HG02938 (cell line): ENCODE results near the gene DERL3.

Experiments used
- ATAC-seq: cut with Tn5 transposase; IDR thresholded peaks from one replicate; pipeline ENCODE4 v1.9.1; 2021; ENCODE audit warnings: mild to moderate bottlenecking, moderate library complexity; ENCODE audit not compliant: unreplicated experiment

Gene DERL3

DNA sequence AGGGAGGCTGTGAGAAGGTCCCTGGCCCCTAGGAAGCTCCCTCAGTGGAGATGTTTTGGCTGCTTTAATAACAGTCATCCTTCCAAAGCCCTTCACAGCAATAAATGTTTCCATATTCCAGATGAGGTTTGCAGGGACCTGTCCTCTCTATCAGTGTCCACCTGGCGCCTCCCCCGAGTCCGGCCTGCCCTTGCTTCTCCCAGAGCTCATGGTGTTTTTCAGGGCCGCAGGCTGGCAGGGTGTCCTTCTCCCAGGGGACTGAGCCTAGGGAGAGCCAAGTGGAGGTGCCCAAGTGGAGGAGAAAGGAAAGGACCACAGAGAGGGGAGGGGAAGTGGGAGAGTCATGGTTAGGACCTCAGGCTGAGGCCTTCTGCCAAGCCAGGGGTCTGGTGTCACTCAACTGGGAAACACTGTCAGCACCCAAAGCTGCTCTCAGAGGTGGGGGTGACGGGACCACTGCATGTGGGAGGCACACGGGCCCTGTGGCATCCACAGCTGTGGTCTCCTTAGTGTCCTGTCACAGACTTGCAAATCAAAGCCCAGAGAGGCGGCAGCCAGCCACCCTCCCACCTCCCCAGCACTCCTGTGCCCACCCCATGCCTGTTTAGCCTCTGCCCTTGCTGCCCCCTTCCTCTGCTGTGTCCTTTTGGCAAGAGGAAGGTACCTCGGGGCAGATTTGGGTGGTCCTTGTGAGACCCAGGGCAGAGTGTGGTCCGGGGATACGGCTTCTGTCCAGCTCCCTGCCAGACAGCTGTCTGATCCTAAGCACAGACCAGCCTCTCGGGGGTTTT is 6.4 kb downstream of the DERL3 start:
- ATAC-seq = no peak

DNA sequence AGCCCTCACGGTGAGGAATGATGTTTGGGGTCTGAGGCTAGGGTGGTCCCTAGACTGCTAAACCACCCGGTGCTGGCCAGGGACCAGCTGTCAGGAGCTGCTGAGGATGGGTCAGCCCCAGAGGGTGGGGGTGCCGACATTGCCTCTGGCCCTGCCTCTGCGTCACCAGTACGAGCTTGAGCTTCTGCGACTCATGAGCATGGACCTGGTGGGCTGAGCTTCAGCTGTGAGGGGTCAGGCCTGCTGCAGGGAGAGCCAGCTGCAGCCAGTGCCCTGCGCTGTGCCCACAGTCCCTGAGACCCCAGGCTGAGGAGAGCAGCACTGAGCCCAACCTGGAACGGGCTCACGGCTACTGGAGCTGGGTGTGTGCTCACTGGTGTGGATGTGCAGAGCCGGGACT is 7.0 kb downstream of the DERL3 start:
- ATAC-seq = no peak

GRCh38 chr22:23831261-23831660 is 7.5 kb downstream of the DERL3 start:
- ATAC-seq = no peak

DNA sequence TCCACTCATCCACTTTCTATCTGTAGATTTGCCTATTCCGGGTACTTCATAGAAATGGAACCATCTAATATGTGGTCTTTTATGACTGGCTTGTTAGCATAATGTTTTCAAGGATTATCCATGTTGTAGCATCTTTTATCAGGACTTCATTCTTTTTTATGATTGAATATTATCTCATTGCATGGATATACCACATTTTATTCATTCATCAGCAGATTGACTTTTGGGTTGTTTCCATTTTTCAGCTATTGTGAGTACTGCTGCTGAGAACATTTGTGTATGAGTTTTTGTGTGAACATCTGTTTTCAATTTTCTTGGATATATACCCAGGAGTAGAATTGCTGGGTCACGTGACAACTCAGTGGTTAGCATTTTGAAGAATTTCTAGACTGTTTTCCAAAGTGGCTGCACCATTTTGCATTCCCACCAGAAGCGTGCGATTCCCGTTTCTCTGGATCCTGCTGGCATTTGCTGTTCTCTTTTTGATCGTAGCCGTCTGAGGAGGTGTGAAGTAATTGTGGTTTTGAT is 8.9 kb downstream of the DERL3 start:
- ATAC-seq = no peak

DNA sequence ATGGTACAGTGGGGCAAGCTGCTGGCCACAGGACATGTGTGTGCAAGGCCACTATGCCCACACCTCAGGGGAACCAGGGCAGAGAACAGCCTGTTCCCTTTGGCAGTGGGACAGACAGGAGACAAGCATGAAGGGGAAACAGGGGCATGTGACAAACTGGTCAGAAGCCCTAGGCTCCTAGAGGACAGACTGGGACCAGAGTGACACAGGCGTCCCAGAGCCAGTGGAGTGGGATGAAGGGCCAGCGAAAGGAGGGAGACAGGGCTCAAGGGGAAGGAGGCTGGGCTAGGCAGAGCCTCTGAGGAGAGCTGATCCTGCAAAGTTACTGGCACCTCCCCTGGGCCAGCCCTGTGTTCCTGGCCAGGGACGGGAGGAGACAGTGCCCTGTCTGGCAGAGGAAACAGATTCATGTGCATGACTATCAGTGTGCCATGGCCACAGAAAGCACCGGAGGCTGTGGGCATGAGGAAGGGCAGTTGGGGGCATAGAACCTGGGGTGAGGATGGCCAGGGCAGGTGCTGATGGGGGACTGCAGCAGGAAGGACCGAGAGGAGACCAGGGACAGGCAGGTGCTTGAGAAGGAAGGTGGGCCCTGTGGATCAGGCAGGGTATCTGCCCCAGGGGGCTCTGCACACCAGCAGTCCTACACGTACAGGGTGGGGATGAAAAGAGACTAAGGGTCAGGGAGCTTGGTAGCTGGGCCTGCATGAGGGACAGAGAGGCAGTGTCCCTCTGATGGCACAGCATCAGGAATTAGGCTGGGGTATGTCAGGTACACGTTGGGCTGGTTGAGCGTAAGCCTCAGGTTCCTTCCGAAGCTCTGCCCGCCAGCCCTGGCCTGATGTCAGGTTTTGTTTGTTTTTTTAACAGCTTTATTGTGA is 9.8 kb downstream of the DERL3 start:
- no peak for ATAC-seq

DNA sequence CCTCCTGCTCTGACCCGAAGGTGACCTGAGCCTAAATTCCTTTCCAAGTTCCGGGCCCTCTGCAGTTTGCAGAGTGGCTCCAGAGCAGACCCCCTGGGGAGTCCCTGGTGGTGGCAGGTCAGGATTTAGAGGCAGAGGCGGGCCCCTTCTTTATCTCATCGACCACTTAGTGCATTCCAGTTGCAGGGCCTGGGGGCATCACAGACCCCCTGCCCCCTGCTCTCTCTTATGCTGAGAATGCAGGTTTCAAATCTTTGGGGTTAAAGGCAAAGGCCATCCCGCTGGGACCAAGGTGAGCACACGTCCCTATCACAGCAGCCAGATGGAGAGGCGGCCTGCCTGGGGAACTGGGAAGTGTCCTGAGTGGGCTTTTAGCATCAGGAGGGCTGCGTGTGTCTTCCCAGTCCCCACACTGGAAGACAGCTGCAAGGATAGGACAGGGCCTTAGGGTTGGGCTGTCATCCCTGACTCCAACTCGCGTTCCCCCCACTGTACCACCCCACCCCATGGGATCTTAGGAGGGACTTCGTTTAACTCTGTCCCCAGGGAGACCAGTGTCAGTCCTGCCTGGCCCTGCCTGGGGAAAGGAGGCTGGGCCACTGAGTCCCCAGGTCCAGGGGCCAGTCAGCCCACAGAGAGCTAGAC is 11.3 kb downstream of the DERL3 start:
- ATAC-seq = no peak

- no peak for ATAC-seq
These were observed 12.1 kb downstream of the DERL3 start for GRCh38 chr22:23826510-23827350.

DNA sequence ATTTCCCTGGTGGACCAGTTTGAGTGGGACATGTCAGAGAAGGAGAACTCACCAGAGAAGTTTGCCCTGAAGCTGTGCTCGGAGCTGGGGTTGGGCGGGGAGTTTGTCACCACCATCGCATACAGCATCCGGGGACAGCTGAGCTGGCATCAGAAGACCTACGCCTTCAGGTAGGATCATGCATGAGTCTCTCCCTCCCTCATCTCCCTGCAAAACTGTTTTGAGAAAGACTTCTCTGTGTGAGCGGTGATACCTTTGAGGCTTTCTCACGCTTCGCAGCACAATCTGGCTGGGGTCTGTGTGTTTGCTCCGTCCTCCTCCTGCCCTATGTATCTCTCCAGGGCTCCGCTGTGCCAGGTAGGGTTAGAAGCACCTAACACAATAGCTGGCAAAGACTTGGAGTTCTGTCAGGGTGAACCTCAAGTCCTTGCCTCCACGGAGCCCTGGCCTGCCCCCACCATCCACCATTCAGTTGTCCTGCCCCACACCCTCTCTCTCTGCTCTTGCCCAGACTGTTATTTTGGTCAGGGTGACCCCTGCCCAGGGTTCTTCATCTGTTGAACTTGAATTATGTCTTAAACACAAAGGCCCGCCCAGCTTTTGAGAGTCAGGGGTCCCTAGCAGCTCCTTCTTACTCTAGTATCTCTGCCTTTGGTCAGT is 13.4 kb downstream of the DERL3 start:
- ATAC-seq = no peak

- no peak for ATAC-seq
These were observed 14.1 kb downstream of the DERL3 start for GRCh38 chr22:23824476-23825245.

DNA sequence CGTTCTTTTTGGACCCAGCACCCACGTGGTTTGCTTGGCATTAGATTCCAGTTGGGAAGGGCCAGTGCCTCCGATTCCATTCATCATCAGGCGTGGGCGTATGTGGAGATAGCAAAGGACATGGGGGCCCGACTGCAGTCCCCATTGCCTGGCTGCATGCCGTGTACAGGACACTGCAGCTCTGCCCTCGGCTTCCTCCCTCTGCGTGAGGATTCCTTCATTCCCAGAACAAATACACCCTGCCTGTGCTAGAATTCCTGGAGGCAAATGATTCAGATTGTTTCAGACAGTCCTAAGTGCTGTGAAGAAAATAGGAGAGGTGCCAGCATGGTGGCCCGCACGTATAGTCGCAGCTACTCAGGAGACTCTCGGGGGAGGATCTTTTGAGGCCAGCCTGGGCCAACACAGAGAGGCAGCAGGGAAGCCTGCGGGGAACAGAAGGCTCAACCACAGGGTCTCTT is 15.4 kb downstream of the DERL3 start:
- no peak for ATAC-seq

DNA sequence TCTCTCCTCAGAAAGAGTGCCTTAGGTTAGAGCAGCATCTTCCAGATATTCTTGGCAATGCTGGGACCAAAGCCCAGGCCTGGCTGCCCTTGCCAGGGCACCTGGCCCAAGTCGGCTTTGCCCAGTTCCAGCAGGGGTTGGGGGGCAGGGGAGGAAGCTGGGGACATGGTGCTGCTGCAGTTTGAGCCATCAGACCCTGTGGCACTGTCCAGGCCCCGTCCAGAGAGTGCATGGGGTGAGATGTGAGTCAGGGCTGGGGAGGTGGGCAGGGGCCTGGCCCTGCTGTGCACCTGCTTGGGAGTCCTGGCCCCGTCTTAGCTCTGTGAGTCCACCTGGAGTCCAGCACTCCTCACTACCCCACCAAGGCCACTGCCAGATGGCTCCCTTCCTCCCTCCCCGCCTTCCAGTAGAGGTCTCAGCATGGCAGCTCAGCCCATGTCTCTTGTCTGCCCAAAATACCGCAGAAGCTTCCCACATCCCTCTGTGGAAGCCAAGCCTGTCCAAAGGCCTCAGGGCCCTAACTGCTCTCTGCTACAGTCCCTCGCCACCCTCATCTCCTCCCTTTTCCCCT is 16.6 kb downstream of the DERL3 start:
- ATAC-seq = no peak

DNA sequence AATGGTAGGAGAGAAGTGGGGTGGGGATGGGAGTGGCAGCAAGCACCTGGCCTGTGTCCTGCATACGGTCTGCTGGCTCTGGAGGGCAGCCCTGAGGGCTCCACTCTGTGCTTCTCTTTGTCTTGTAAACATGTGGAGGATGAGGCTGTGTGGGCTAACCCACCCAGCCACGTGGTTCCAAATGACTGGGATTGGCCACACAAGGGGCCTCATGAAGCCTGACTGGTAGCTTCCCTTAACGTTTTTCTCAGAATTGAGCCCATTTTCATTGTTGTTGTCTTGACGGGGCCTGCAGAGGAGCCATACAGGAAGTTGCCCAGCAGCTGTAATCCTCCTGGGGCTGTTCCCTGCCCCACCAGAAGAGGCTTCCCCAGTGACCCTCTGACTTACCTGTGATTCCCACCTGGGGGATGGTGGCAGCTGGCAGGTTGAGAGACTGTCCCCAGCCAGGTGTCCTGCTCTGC is 18.0 kb downstream of the DERL3 start:
- ATAC-seq = no peak

- no peak for ATAC-seq
These were observed 20.3 kb downstream of the DERL3 start for GRCh38 chr22:23818541-23818940.

- no peak for ATAC-seq
These were observed 21.7 kb downstream of the DERL3 start for GRCh38 chr22:23817146-23817545.

- no peak for ATAC-seq
These were observed 22.4 kb downstream of the DERL3 start for GRCh38 chr22:23816156-23816976.

DNA sequence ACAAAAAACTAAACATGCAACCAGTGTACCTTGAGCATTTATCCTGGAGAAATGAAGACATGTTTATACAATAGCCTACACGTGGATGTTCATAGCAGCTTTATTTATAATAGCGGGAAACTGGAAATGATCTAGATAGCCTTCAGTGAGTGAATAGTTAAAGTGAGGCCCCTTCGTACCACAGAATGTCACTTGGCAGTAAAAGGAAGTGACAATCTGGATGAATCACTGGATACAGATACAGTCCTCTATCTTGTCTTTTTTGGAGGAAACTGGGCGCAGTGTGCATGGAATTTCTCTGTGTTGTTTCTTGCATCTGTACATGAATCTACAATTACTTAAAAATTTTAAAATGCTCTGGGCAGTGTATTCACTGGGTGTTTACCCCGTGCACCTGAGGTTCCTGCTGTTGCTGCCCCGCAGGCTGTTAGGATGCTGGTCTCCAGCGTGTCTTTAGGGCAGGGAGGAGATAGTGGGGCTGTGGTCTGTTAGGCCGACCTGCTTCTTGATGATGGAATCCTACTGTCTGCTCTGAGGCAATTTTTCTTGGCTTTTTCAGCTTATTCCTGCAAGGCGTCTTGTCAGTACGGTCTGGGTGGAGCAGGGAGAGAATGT is 23.2 kb downstream of the DERL3 start:
- no peak for ATAC-seq

- ATAC-seq = no peak
These were observed 26.4 kb downstream of the DERL3 start for GRCh38 chr22:23812378-23812777.
